H1 (cell line): Measurements from ENCODE around the gene TIAM2. TPM values are rescaled to one million over a fixed set of nuclear protein-coding genes. Genes with fewer than 3 reads are reported as not detected.

Experiments
- CTBP2 ChIP-seq: IDR thresholded peaks from 2 replicates; pipeline ENCODE4 v1.7.0; 2011; ENCODE audit warnings: borderline replicate concordance, mild to moderate bottlenecking, moderate library complexity, mixed read lengths, low read length; ENCODE audit not compliant: insufficient read depth, insufficient read length
- EP300 ChIP-seq, 2 experiments: IDR thresholded peaks; 1 replicate in 1 of 2; 2 replicates in 1 of 2; pipeline ENCODE4 v1.6.1; 2011 to 2012; ENCODE audit warnings: low read depth in 2 of 2, low read length in 2 of 2, mild to moderate bottlenecking in 2 of 2, borderline replicate concordance in 1 of 2, inconsistent platforms in 1 of 2, moderate library complexity in 1 of 2
- FOSL1 ChIP-seq: IDR thresholded peaks from 2 replicates; pipeline ENCODE4 v1.6.1; 2011; ENCODE audit warnings: mild to moderate bottlenecking, low read depth, low read length, moderate library complexity; ENCODE audit not compliant: insufficient read depth
- JUN ChIP-seq: IDR thresholded peaks from 2 replicates; pipeline ENCODE4 v1.6.1; 2011; ENCODE audit warnings: low read depth, mild to moderate bottlenecking, improper control_type of control experiment, low read length
- KDM4A ChIP-seq: IDR thresholded peaks from one replicate; pipeline ENCODE4 v1.7.1; 2012; ENCODE audit warnings: low read depth, mild to moderate bottlenecking, moderate library complexity, low read length, inconsistent platforms; ENCODE audit not compliant: severe bottlenecking
- RBBP5 ChIP-seq: IDR thresholded peaks from 2 replicates; pipeline ENCODE4 v1.7.1; 2012; ENCODE audit warnings: low read depth, mild to moderate bottlenecking, inconsistent platforms, low read length, moderate library complexity, borderline replicate concordance
- SAP30 ChIP-seq: fragments of 300-600 bp; sonication (generic); IDR thresholded peaks from 2 replicates; pipeline ENCODE4 v1.7.1; 2012; ENCODE audit warnings: low read length, moderate library complexity, mild to moderate bottlenecking, inconsistent platforms; ENCODE audit not compliant: insufficient read depth, insufficient replicate concordance
- SIN3A ChIP-seq, 2 experiments: IDR thresholded peaks in 1 of 2; conservative IDR thresholded peaks in 1 of 2; 2 replicates each; pipeline ENCODE4 v1.6.1; 2011 to 2012; ENCODE audit warnings: low read length in 2 of 2, improper control_type of control experiment in 1 of 2, low read depth in 1 of 2, mild to moderate bottlenecking in 1 of 2
- SIRT6 ChIP-seq: IDR thresholded peaks from one replicate; pipeline ENCODE4 v1.7.1; 2012; ENCODE audit warnings: low read length, inconsistent platforms
- SIX5 ChIP-seq: IDR thresholded peaks from 2 replicates; pipeline ENCODE4 v1.6.1; 2011; ENCODE audit warnings: mild to moderate bottlenecking, low read depth, low read length
- SP4 ChIP-seq: IDR thresholded peaks from 2 replicates; pipeline ENCODE4 v1.6.1; 2012; ENCODE audit warnings: low read length, inconsistent platforms
- SUZ12 ChIP-seq: fragments of 200-600 bp; sonication (generic); IDR thresholded peaks from 2 replicates; pipeline ENCODE4 v1.6.1; 2012; ENCODE audit warnings: mild to moderate bottlenecking, inconsistent platforms, low read length, moderate library complexity, mixed read lengths
- TCF12 ChIP-seq: IDR thresholded peaks from 2 replicates; pipeline ENCODE4 v1.6.1; 2011; ENCODE audit warnings: low read depth, mild to moderate bottlenecking, low read length
- polyA plus RNA-seq, 7 experiments: library from polyadenylated mRNA; depleted of rRNA in 3 of 7; stranded (reverse) in 5 of 7; unstranded in 2 of 7; fragments of >200 nt in 5 of 7; fragments of 200-250 nt in 2 of 7; gene quantifications; 1 replicate in 5 of 7; 2 replicates in 1 of 7; 4 replicates in 1 of 7; pipeline versions ENCODE4 v1.2.1 to v1.2.3, GENCODE V29; 2011 to 2013; ENCODE audit warnings: missing spikeins in 2 of 7, mixed read lengths in 2 of 7
- total RNA-seq: library from RNA; stranded (reverse); fragmentation: NEBNext Ultra II Directional; extraction: Animal tissue kit (Norgen Biotek cat#: 25700); gene quantifications from 2 replicates; pipeline ENCODE4 v1.2.1, GENCODE V29; 2021
- TF ChIP-seq, protein P1 (sequence below): IDR thresholded peaks from 2 replicates; pipeline ENCODE4 v1.6.1; 2011; ENCODE audit warnings: low read length, improper control_type of control experiment
- TF ChIP-seq, protein P2 (sequence below), 3 experiments: IDR thresholded peaks; 1 replicate in 2 of 3; 2 replicates in 1 of 3; pipeline versions ENCODE4 v1.5.1 to v1.6.1; 2011; ENCODE audit warnings: low read length in 3 of 3, mild to moderate bottlenecking in 3 of 3, inconsistent platforms in 2 of 3, low read depth in 1 of 3, moderate library complexity in 1 of 3; ENCODE audit not compliant: insufficient read depth in 1 of 3; ENCODE audit errors: control extremely low read depth in 1 of 3

TIAM2 gene
- total and polyA plus RNA-seq, 2 of the 8 experiments (the other 6 are each of a cell fraction or from before 2014, with no cell fraction given) = 7.4 to 23.9 TPM

- TF ChIP-seq EP300 (IDR thresholded peaks at IDR 0.05; ENCODE audit: borderline replicate concordance in 1 of 2, low read depth in 2 of 2, low read length in 2 of 2) (no peak), SP4 (no peak), SIX5 (no peak), JUN (no peak), TCF12 (no peak), KDM4A (no peak), SAP30 (no peak), CTBP2 (no peak), FOSL1 (no peak), SIRT6 (no peak), SIN3A (conservative IDR thresholded peaks at IDR 0.05 in 1 of 2, IDR thresholded peaks at IDR 0.05 in 1 of 2; ENCODE audit: low read depth in 1 of 2, low read length in 2 of 2) (no peak), RBBP5 (no peak), SUZ12 (no peak)
- TF ChIP-seq, protein P1, sequence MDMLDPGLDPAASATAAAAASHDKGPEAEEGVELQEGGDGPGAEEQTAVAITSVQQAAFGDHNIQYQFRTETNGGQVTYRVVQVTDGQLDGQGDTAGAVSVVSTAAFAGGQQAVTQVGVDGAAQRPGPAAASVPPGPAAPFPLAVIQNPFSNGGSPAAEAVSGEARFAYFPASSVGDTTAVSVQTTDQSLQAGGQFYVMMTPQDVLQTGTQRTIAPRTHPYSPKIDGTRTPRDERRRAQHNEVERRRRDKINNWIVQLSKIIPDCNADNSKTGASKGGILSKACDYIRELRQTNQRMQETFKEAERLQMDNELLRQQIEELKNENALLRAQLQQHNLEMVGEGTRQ = no peak
- TF ChIP-seq, protein P2, sequence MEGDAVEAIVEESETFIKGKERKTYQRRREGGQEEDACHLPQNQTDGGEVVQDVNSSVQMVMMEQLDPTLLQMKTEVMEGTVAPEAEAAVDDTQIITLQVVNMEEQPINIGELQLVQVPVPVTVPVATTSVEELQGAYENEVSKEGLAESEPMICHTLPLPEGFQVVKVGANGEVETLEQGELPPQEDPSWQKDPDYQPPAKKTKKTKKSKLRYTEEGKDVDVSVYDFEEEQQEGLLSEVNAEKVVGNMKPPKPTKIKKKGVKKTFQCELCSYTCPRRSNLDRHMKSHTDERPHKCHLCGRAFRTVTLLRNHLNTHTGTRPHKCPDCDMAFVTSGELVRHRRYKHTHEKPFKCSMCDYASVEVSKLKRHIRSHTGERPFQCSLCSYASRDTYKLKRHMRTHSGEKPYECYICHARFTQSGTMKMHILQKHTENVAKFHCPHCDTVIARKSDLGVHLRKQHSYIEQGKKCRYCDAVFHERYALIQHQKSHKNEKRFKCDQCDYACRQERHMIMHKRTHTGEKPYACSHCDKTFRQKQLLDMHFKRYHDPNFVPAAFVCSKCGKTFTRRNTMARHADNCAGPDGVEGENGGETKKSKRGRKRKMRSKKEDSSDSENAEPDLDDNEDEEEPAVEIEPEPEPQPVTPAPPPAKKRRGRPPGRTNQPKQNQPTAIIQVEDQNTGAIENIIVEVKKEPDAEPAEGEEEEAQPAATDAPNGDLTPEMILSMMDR (IDR thresholded peaks at IDR 0.05; ENCODE audit: control extremely low read depth in 1 of 3, insufficient read depth in 1 of 3, low read depth in 1 of 3, low read length in 3 of 3) = peak; percentile 54 to 75 (median 62)
These were observed 266.2 kb downstream of the TIAM2 start (continued) for GRCh38 chr6:155261111-155261900.
